GM18517 (cell line): ENCODE results near the gene FLT4.
"Not testable (repeated sequence)": the region's sequence is repeated elsewhere in the genome, so short reads cannot be mapped to it uniquely, and the experiment has no call there.

Source experiments
- ATAC-seq: cut with Tn5 transposase; IDR thresholded peaks from one replicate; pipeline ENCODE4 v1.9.1; 2021; ENCODE audit warnings: mild to moderate bottlenecking, moderate library complexity; ENCODE audit not compliant: unreplicated experiment

Gene FLT4

DNA sequence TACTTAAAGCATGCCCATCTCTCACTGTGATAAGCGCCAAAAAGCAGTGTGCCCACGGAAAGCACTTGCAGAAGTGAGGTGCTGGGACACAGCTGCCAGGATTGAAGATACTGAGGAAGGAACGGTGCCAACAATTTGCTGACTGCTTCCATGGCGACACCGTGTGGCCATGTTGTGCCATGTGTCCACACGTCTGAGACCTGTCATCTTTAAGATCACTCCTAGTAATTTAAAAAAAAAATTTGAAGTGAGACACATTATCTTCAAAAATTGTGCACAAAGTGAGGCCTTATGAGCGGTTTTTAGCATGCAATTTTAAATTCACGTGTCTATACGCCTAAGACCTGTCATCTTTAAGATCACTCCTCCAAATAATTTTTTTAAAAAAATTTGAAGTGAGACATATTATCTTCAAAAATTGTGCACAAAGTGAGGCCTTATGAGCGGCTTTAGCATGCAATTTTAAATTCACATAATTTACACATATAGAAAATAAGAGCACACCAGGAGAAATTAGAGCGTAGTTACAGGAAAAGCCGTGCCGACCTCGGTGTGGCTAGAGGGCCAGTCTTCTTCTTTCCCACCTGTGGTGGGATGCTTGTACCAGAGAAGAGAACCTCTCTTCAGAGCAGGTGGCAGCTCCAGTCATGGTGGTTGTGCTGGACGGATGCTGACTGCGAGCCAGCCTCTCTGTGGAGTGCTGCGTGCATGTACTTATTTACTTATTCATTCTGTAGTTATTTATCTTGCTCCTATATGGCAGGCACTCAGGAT is 21.4 kb upstream of the FLT4 start:
- ATAC-seq, result no peak

DNA sequence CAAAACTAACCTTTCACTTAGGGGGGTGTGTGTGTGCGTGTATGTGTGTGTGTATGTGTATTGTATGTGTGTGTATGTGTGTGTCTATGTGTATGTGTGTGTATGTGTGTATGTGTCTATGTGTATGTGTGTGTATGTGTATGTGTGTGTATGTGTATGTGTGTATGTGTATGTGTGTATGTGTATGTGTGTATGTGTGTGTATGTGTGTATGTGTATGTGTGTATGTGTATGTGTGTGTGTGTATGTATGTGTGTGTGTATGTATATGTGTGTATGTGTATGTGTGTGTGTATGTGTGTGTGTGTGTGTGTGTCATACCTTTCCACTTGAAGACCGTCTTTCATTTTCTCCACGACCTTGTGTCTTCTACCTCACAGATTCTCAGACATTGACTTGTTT is 20.8 kb upstream of the FLT4 start:
- ATAC-seq, result no peak

- no peak for ATAC-seq
Measured at GRCh38 chr5:180669661-180670060, 20.3 kb upstream of the FLT4 start.

GRCh38 chr5:180668835-180669596 is 19.6 kb upstream of the FLT4 start:
- no peak for ATAC-seq

DNA sequence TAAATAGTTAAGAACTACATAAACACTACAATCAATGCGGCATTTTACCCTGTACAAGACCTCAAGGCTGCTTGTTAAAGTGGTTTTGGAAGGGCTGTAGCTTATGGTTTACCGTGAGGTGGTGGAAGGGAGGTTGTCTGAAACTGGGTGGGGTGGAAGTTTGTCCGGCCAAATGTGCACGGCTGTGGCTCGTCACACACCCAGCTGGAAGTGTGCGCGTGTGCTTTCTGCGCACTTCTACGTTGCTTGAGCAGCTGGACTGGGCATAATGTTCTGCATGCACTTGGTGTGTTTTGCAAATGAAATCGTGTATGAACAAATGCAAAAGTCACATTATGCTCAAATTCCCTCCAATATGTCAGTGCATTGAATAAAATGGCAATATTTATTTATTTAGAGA is 17.4 kb upstream of the FLT4 start:
- ATAC-seq, result no peak

DNA sequence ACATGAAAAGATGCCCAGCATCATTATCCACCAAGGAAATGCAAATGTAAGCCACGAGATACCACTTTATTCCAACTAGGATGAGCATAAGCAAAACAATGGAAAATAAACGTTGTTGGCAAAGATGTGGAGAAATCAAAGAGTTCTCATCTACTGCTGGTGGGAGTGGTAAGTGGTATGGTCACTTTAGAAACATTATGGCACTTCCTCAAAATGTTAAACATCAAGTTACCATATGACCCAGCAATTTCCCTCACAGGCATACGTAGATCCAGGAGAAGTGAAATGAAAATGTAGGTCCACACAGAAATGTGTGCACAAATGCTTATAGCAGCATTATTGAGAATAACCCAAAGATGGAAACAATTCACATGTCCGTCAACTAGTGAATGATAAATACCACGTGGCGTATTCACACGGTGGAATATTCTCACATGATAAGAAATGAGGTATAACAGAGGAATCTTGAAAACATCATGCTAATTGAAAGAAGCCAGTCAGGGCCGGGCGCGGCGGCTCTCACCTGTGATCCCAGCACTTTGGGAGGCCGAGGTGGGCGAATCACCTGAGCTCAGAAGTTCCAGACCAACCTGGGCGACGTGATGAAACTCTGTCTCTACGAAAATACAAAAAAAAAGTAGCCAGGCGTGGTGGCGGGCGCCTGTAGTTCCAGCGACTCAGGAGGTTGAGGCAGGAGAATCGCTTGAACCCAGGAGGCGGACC is 16.4 kb upstream of the FLT4 start:
- no peak for ATAC-seq

DNA sequence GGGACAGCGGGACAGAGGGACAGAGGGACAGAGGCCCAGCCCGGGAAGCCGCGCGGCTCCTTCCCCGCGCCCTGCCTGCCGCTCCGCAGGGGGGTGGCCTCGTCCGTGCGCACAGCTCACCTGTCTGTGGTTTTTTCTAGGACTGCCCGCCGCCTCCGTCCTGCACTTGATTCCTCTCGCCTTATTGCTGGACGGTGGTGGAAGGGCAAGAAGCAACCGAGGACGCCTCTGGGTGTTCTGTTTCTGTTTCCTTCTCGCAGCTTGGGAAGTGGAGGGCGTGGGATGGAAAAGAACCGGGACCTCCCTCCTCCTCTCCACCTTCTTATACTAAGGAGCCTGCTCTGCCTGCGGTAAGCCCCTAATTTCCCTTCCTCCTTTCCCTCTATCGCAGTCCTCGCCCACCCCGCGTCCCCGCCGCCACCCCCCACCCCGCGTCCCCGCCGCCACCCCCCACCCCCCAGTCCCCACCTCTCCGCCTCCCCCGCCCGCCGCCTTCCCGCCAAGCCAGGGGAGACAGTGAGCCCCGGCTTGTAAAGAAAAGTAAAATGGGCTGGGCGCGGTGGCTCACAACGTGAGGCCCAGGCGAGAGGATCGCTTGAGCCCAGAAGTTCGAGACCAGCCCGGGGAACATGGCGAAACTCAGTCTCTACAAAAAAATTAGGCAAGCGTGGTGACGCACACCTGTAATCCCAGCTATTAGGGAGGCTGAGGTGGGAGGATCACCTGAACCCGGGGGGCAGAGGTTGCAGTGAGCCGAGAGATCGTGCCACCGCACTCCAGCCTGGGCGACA is 9.6 kb upstream of the FLT4 start:
- no peak for ATAC-seq

- ATAC-seq, result not testable (repeated sequence)
Measured at GRCh38 chr5:180655243-180655642, 5.8 kb upstream of the FLT4 start.

GRCh38 chr5:180652771-180653170 is 3.4 kb upstream of the FLT4 start:
- no peak for ATAC-seq

- ATAC-seq, result no peak
Measured at GRCh38 chr5:180652346-180652745, 2.9 kb upstream of the FLT4 start.

DNA sequence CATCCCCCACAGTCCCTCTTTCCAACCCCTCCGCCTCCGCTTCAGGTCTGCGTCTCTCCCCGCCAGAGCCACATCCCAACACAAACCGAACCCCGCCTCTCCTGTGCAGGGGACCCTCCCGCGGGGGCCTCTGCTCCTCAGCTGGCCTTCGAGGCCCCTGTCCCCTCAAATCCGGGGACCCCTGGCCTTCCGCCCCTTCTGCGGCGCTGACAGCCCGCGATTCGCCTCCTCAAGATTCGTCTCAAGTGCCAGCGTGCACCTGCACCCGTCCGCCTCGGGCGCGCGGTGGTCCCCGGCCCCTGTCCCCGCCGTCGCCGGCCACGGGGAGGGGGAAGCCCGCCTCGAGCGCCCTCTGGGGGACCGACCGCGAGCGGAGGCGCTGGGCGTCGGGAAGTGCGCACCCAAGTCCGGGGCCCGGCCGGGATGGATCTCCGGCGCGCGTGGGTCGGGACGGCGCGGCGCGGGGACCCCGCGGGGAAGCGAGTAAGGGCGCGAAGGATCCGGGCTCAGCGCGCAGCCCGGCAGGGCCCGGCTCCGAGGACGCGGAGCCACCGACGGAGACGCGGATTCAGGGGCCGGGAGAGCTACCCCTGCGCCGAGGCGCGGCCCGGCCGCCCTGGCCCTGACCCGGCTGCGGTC is 623 bp downstream of the FLT4 start:
- no peak for ATAC-seq

DNA sequence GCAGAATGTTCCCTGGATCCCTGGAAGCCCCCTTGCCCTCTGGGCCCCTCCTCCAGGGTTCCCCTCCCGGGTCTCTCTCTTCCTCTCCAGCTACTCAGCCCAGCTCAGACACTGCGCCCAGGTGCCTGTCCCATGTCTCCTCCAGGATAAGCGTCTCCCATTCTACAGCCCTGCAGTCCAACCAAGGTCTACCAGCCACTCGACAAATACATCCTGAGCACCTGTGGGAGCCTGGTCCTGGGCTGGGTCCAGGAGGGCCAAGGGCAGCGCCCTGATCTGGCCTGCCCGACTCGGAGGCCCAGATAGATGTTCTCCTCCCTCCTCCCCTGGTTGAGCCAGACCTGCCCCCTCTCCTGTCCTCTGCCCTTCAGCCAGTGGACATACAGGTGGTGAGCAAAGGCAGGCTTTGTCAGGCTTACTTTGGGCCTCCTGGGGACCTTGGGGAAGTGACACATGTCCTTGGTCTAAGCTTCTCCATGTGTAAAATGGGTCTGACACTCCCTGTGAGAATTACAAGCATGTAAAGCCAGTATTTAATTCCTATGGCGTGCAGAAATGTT is 1.4 kb downstream of the FLT4 start:
- ATAC-seq, result no peak

DNA sequence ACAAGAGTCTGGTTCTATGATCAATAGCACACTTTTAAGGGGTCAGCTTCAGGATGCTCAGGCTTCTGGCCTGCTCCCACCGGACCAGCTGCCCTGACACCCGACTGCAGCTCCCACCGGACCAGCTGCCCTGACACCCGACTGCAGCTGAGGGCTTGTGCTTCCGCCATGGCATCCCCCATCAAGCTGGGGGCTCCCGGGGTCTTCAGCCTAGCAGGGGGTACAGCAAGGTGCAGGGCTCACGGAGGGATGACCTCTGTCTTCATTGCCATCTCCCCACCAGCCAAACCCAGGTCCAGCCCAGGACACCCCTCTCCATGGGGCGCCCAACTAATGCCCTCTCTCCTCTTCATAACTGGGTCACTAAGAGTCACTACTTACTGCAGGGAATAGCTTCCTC is 1.9 kb downstream of the FLT4 start:
- ATAC-seq, result no peak

GRCh38 chr5:180646963-180647305 is 2.5 kb downstream of the FLT4 start:
- ATAC-seq, result no peak

- ATAC-seq, result no peak
Measured at GRCh38 chr5:180646289-180646962, 3.0 kb downstream of the FLT4 start.

DNA sequence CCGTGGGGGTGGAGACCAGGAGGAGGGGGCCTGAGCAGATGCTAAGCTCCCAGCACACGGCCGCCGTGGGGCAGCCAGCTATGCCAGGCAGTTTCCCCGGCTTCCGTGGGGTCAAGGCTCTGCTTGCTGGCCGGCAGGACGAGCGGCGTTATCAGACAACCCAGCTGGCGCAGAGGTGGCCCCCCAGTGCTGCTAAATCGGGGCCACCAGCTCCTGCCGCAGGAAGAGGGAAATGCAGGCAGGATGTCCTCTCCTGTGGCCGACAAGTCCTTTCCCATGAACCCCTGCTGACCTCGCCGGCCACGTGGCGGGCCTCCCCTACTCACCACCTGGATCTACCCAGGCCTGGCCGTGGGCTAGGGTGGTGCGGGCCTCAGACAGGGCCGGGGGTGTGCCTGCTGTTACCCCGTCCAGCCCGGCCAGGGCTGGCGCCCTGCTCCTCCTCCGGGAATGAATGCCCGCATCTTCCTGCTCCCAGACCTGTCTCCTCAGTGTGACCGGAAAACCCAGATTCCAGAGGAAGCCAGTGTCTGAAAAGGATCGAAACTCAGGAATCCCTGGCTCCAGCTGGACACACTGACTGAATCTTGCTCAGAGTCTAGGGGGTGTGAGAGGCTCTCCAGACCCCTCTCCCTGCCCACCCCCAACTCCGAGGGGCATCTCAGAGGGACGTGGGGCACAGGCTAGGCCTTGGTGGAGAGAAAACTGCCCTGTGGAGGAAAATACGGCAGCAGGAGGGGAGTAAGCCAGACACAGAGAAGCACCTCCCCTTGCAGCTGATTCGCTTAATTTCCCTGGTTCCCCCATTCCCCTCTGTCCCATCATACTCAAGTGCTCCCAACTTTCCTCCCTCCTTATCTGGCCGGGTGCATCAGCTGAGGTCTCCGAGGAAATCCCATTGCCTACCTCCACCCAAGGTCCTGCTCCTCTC is 3.9 kb downstream of the FLT4 start:
- no peak for ATAC-seq

DNA sequence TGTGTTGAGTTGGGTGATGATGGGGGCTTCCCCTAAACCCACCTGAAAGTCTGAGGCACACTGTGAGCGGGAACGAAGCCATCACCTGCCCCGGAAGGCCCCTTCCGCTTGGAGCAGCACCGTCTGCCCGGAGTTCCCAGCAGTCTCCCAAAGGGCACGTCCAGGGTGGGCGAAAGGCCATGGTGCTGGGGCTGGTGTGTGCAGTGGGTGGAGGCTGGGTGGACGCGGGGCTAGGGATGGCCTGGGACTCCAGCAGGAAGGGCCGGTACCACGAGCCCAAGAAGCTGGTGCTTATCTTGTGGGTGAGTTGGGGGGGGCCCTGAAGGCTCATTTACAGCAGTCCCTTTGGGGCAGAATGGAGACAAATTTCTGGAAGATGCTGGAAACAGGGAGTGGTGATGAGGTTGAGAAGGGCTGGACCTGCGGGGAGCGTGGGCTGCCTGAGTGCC is 4.6 kb downstream of the FLT4 start:
- no peak for ATAC-seq

DNA sequence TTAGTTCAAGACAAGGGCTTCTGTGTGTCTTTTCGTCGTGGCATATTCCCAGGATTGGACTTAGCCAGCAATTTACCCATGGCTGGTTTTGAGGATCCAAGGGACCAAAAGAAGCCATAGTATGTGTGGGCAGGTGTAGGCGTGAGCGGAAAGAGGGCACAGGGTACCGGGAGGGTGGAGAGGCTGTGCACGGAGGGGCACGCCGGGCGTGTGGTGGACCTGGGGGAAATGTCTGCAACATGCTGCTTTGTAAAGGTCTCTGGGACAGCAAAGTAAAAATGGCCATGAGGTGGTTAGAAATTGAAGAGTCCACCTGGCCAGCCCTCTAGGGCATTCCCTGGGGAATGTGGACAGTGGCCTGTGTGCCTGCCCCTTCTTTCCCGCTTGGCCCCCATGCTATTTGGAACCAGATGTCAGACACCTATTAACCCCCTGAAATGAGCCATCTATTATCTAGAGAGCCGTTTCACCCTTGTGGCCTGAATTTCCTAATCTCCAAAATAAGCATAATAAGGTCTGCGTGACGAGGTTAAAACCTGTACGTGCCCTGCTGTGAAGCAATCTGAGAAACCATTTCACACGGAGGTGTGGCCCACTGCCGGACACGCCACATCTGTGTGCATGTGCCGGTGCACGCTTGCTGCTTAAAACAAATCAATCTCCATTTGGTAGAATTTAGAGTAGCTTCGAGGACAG is 5.1 kb downstream of the FLT4 start:
- ATAC-seq, result no peak
